ENCODE results near the gene SAMD3. TPM values are rescaled to one million over a fixed set of nuclear protein-coding genes. Genes with fewer than 3 reads are reported as not detected.
A peak's percentile ranks its signal among the peaks of the same experiment; 100 is the strongest.

SAMD3 gene
- polyA plus RNA-seq, 4 donors: 0.24 to 3.1 (median 2.4) TPM

DNA sequence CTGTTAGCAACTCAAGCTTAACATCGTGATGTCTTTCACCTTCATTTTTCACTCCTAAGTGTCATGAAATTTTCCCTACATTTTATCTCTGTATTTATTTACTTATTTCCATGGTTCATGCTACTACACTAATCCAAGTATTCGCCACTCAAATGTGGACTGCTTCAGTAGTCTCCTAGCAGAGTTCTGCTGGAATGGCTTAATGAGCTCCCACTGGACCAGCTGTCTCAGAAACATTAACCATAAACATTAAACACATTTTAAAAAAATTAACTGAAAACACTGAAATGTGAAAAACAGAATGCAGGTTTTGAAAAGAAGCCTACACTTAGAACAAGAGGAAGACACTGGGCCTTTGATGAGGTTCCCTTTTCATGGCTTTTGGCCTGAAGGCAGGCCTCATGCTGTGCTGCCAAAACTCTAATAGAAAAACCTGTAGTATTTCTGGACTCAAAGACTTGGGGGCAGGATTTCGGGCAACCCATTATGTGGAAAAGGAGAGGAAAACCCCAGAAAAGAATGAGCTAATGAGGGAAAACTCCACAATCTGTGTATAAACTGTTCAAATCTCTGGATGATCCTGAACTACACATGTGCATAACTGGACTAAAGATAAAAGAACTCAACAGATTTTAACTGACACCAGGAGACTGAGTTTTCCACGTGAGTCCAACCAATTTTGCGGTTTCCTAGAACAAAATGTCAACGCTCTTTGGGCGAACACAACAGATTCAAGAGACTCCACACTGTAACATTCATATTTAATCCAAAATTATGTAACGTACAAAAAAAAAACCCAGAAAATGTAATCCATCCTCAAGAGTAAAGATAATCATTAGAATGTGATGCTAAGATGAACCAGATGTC lies 33.0 kb downstream of the SAMD3 start:
- H3K9me3 ChIP-seq (ENCODE audit: control insufficient read depth in 2 of 2, insufficient read depth in 1 of 2, low read depth in 1 of 2, low read length in 1 of 2): peaks cover 0 to 2% of the 10 kb centered on the region in 2 donors
- H3K4me1 ChIP-seq (ENCODE audit: control insufficient read depth in 3 of 3, insufficient read depth in 2 of 3, low read depth in 1 of 3, low read length in 2 of 3): no peaks in the 10 kb centered on the region
- no peak overlapping the region for H3K4me3 ChIP-seq (ENCODE audit: low read depth in 1 of 3, low read length in 3 of 3)
- no peak for FAIRE-seq
- no peaks in the 10 kb centered on the region for H3K36me3 ChIP-seq (ENCODE audit: control insufficient read depth in 3 of 3, insufficient read depth in 2 of 3, low read depth in 1 of 3, low read length in 3 of 3)
- H3K27me3 ChIP-seq (ENCODE audit: control insufficient read depth in 3 of 3, insufficient read depth in 3 of 3, low read length in 3 of 3): no peaks in the 10 kb centered on the region
- H3K27ac ChIP-seq (ENCODE audit: low read depth in 1 of 3, low read length in 2 of 3): no peak overlapping the region
- no peak for DNase-seq
- WGBS, 3 donors: 78 to 91% (median 89%) methylated on average over 8 of the region's 8 CpGs

DNA sequence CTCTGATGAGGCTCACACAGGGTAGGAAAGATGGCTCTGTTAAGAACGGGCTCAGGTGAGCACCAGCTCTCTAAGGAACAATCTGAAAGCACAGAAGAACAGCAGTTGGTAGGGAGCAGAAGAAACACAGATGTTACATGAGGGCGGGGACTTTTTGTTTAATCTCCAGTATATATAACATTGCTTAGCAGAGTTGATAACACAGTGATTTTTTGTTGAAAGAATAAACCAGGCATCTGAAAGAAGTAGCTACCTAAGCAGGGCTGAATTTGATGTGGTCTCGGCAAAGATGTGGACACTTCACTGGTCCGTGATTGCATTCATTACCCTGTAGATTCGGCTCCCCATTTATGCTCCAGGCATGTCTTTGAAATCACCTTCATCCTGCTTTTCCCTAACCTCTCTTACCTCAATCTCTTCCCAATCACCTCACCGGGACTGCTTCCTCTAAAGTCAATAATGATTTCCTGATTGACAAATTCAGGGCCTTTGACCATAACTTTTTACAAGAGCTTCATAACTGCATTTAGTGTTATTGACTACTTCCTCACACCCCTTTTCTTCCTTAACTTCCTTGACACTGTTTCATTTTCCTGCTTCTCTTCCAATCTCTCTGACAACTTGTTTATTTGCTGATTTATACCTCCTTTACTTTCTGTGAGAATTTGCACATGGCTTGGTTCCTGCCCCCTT lies 34.4 kb downstream of the SAMD3 start:
- Histone ChIP-seq H3K27me3 (ENCODE audit: control insufficient read depth in 3 of 3, insufficient read depth in 3 of 3, low read length in 3 of 3) (no peaks in the 10 kb centered on the region), H3K9me3 (ENCODE audit: control insufficient read depth in 2 of 2, insufficient read depth in 1 of 2, low read depth in 1 of 2, low read length in 1 of 2) (peaks cover 0 to 2% of the 10 kb centered on the region in 2 donors), H3K27ac (ENCODE audit: low read depth in 1 of 3, low read length in 2 of 3) (no peak overlapping the region), H3K36me3 (ENCODE audit: control insufficient read depth in 3 of 3, insufficient read depth in 2 of 3, low read depth in 1 of 3, low read length in 3 of 3) (no peaks in the 10 kb centered on the region), H3K4me3 (ENCODE audit: low read depth in 1 of 3, low read length in 3 of 3) (no peak overlapping the region), H3K4me1 (ENCODE audit: control insufficient read depth in 3 of 3, insufficient read depth in 2 of 3, low read depth in 1 of 3, low read length in 2 of 3) (no peaks in the 10 kb centered on the region)
- FAIRE-seq (no peak), DNase-seq (no peak)
- WGBS, 3 donors: 42 to 66% (median 53%) methylated on average over 6 of the region's 6 CpGs

DNA sequence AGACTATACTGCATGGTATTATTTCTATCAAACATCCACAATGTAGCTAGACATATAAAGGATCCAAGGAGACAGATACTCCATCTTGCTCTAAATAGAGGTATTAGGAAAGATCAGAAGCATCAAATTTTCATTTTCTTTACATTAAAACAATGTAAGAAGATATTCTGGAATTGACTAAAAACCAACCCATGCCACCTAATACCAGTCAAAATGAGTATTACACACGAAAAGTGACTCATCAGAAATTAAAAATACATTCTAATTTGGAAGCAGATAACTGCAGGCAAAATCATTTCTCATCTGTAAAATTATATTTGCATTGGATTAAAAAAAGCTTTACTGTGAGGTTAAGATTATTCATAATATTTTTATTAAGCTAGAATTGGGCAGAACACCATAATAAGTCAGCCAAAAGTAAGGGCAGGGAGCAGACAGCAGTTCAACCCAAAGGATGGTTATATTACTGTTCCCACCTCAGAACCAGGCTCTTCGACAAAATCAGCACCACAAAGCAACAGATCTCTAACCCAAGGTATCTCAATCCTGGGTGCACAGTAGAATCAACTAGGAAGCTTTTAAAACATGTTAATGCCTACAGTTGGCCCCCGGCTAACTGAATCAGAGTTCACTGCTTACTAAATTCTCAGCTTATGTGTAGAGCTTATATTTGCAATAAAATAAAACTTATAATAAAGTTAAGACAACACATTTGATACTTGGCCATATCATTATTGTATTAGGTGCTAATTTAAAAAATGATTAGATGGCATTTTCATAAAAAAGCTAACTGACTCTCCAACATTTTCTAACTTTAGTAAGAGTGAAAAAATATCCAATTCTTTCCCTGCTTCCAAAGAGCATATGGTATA lies 35.2 kb downstream of the SAMD3 start:
- DNase-seq (no peak), FAIRE-seq (no peak)
- H3K36me3 ChIP-seq (ENCODE audit: control insufficient read depth in 3 of 3, insufficient read depth in 2 of 3, low read depth in 1 of 3, low read length in 3 of 3): no peaks in the 10 kb centered on the region
- H3K4me3 ChIP-seq (ENCODE audit: low read depth in 1 of 3, low read length in 3 of 3): no peak overlapping the region
- WGBS, 3 donors: 70 to 83% (median 75%) methylated on average over 3 of the region's 3 CpGs
- peaks cover 0 to 2% (median 0%) of the 10 kb centered on the region in 3 donors for H3K4me1 ChIP-seq (ENCODE audit: control insufficient read depth in 3 of 3, insufficient read depth in 2 of 3, low read depth in 1 of 3, low read length in 2 of 3)
- no peaks in the 10 kb centered on the region for H3K27me3 ChIP-seq (ENCODE audit: control insufficient read depth in 3 of 3, insufficient read depth in 3 of 3, low read length in 3 of 3)
- H3K27ac ChIP-seq (ENCODE audit: low read depth in 1 of 3, low read length in 2 of 3): no peak overlapping the region
- H3K9me3 ChIP-seq (ENCODE audit: control insufficient read depth in 2 of 2, insufficient read depth in 1 of 2, low read depth in 1 of 2, low read length in 1 of 2): no peaks in the 10 kb centered on the region

DNA sequence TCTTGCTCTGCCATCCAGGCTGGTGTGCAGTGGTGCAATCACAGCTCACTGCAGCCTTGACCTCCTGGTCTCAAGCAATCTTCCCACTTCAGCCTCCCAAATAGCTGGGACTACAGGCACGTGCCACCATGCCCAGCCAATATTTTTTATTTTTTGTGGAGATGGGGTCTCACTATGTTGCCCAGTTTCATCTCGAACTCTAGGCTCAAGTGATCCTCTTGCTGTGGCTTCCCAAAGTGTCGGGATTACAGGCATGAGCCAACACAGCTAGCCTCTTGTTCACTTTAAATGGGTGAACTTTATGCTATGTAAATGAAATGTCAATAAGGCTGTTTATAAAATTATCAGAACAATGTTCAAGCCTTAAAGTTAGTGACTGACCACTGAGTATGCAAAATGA lies 37.1 kb downstream of the SAMD3 start:
- DNase-seq (no peak), FAIRE-seq (no peak)
- WGBS, 3 donors: 75 to 86% (median 82%) methylated on average over 3 of the region's 3 CpGs
- Histone ChIP-seq H3K4me1 (ENCODE audit: control insufficient read depth in 3 of 3, insufficient read depth in 2 of 3, low read depth in 1 of 3, low read length in 2 of 3) (peaks cover 0 to 2% (median 0%) of the 10 kb centered on the region in 3 donors), H3K36me3 (ENCODE audit: control insufficient read depth in 3 of 3, insufficient read depth in 2 of 3, low read depth in 1 of 3, low read length in 3 of 3) (no peaks in the 10 kb centered on the region), H3K9me3 (ENCODE audit: control insufficient read depth in 2 of 2, insufficient read depth in 1 of 2, low read depth in 1 of 2, low read length in 1 of 2) (no peaks in the 10 kb centered on the region), H3K27ac (ENCODE audit: low read depth in 1 of 3, low read length in 2 of 3) (no peak overlapping the region), H3K4me3 (ENCODE audit: low read depth in 1 of 3, low read length in 3 of 3) (no peak overlapping the region), H3K27me3 (ENCODE audit: control insufficient read depth in 3 of 3, insufficient read depth in 3 of 3, low read length in 3 of 3) (no peaks in the 10 kb centered on the region)

DNA sequence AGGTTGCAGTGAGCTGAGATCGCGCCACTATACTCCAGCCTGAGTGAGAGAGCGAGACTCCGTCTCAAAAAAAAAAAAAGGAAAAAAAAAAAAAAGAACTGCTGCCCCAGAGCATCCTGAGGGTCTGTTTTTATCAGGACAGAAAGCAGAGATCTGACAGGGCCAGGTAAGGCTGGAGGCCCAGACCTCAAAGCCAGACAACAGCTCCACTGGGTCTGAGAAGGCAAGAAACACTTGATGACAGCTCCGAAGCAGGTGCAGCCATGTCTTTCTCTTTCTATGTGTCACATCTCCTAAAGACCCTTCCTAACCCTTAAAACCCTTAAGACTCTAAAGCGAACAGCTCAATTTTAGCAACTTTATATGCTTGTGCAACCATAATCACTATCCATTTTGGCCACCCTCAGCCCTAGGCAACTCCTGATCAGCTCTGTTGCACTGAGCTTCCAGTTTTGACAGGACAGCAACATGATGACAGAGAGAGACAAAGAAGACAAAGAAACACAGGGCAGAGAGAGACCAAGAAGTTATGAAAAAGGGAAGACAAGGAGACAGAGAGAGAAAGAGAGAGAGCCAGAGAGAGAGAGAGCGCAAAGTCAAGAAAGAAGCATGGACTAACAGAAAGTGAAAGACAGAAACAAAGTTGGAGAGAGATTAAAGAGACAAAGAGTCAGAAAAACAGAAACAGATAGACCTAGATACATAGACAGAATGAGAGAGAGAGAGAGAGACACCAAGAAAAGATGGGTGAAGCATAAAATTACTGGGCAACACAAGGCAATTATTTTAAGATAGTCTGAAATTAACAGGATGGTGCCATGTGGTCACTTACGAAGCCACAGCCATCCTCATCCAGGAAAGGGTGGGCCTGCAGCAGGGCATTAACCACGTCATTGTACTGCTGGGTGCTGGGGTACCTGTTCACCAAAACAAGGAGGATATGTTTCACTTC lies 39.2 kb downstream of the SAMD3 start:
- Histone ChIP-seq H3K9me3 (ENCODE audit: control insufficient read depth in 2 of 2, insufficient read depth in 1 of 2, low read depth in 1 of 2, low read length in 1 of 2) (no peaks in the 10 kb centered on the region), H3K4me3 (ENCODE audit: low read depth in 1 of 3, low read length in 3 of 3) (no peak overlapping the region), H3K27me3 (ENCODE audit: control insufficient read depth in 3 of 3, insufficient read depth in 3 of 3, low read length in 3 of 3) (no peaks in the 10 kb centered on the region), H3K27ac (ENCODE audit: low read depth in 1 of 3, low read length in 2 of 3) (peak overlapping the region in 1 of 3 donors; percentile 64), H3K36me3 (ENCODE audit: control insufficient read depth in 3 of 3, insufficient read depth in 2 of 3, low read depth in 1 of 3, low read length in 3 of 3) (no peaks in the 10 kb centered on the region), H3K4me1 (ENCODE audit: control insufficient read depth in 3 of 3, insufficient read depth in 2 of 3, low read depth in 1 of 3, low read length in 2 of 3) (peaks cover 0 to 2% (median 0%) of the 10 kb centered on the region in 3 donors)
- FAIRE-seq (no peak), DNase-seq (peak in 1 of 2 donors; percentile 6)
- WGBS, 3 donors: 78 to 89% (median 87%) methylated on average over 9 of the region's 9 CpGs

DNA sequence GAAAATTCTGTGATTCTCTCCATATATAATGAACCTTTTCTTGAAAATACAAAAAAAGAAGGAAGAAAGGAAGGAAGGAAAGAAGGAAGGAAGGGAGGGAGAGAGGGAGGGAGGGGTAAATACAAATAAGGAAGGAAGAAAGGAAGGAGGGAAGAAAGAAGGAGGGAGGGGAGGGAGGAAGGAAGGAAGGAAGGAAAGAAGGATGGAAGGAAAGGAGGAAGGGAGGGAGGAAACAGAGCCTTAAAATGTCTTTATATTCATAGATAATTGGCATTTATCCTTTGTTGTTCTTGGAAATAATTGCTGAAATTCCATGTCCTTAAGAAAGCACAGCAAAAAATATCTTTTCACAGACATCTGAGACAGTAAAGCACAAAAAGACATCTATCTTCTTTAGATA lies 40.3 kb downstream of the SAMD3 start:
- Histone ChIP-seq H3K9me3 (ENCODE audit: control insufficient read depth in 2 of 2, insufficient read depth in 1 of 2, low read depth in 1 of 2, low read length in 1 of 2) (no peaks in the 10 kb centered on the region), H3K4me3 (ENCODE audit: low read depth in 1 of 3, low read length in 3 of 3) (no peak overlapping the region), H3K27ac (ENCODE audit: low read depth in 1 of 3, low read length in 2 of 3) (no peak overlapping the region), H3K4me1 (ENCODE audit: control insufficient read depth in 3 of 3, insufficient read depth in 2 of 3, low read depth in 1 of 3, low read length in 2 of 3) (peaks cover 0 to 2% (median 0%) of the 10 kb centered on the region in 3 donors), H3K36me3 (ENCODE audit: control insufficient read depth in 3 of 3, insufficient read depth in 2 of 3, low read depth in 1 of 3, low read length in 3 of 3) (no peaks in the 10 kb centered on the region), H3K27me3 (ENCODE audit: control insufficient read depth in 3 of 3, insufficient read depth in 3 of 3, low read length in 3 of 3) (no peaks in the 10 kb centered on the region)
- FAIRE-seq: no peak
- DNase-seq: no peak

DNA sequence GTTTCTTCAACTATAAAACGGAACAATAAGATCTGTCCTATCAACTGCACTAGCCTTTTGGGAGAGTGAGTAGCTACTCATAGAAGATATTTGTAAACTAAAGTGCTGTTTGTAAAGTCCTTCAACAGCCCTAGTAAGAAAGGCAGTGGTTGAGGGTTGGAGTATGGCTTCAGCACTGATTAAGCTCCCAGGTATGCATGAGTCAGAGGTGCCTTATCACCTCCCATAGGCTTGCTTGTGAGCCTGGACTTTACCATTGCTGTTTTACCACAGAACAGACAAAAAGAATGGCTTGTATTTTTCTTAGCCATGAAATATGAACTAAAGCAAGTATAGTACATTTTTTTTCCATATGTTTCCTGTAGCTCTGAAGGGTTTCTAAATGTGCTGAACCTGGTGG lies 44.1 kb downstream of the SAMD3 start:
- H3K36me3 ChIP-seq (ENCODE audit: control insufficient read depth in 3 of 3, insufficient read depth in 2 of 3, low read depth in 1 of 3, low read length in 3 of 3): no peaks in the 10 kb centered on the region
- peaks cover 0 to 2% (median 0%) of the 10 kb centered on the region in 3 donors for H3K4me1 ChIP-seq (ENCODE audit: control insufficient read depth in 3 of 3, insufficient read depth in 2 of 3, low read depth in 1 of 3, low read length in 2 of 3)
- DNase-seq (peak; percentile 7 to 57), FAIRE-seq (no peak)
- 94 to 97% (median 94%) methylated on average over 1 of the region's 1 CpG for WGBS, 3 donors
- H3K4me3 ChIP-seq (ENCODE audit: low read depth in 1 of 3, low read length in 3 of 3): no peak overlapping the region
- H3K27me3 ChIP-seq (ENCODE audit: control insufficient read depth in 3 of 3, insufficient read depth in 3 of 3, low read length in 3 of 3): no peaks in the 10 kb centered on the region
- H3K27ac ChIP-seq (ENCODE audit: low read depth in 1 of 3, low read length in 2 of 3): no peak overlapping the region
- H3K9me3 ChIP-seq (ENCODE audit: control insufficient read depth in 2 of 2, insufficient read depth in 1 of 2, low read depth in 1 of 2, low read length in 1 of 2): no peaks in the 10 kb centered on the region

Measured in small intestine (tissue), 7 donors.